Caco-2 (cell line): ENCODE results near the gene RAB3IL1. TPM values are rescaled to one million over a fixed set of nuclear protein-coding genes. Genes with fewer than 3 reads are reported as not detected.

Experiments used
- BruUV-seq: library from RNA; stranded (reverse); fragments of 400-500 nt; replicated peaks from 2 replicates; lab custom pipeline; 2021; lab: Mats Ljungman, UMichigan
- CTCF ChIA-PET: fragments of 300-600 bp; sonication (Branson Sonifier 250); formaldehyde crosslinking; loops from one replicate; lab custom pipeline; 2022; ENCODE audit warnings: antibody characterized with exemption; lab: Charles Lee
- POLR2A ChIA-PET: fragments of 300-600 bp; sonication (Branson Sonifier 250); formaldehyde crosslinking; loops from one replicate; lab custom pipeline; 2022; ENCODE audit warnings: antibody characterized with exemption; lab: Charles Lee
- DNase-seq, 2 experiments: peaks; one replicate each; pipeline versions ENCODE4 v3.0.0 to v3.0.0-alpha.2; 2020 to 2022
- H3K27me3 ChIP-seq: replicated peaks from 2 replicates; pipeline ENCODE4 v1.6.0; 2011; ENCODE audit warnings: low read length; ENCODE audit not compliant: control insufficient read depth, insufficient read depth
- H3K36me3 ChIP-seq: 2 replicates; pipeline ENCODE4 v1.5.1; 2011; ENCODE audit warnings: low read length; ENCODE audit not compliant: control insufficient read depth, insufficient read depth
- H3K4me1 ChIP-seq: fragments of 250-450 bp; sonication (Bioruptor Pico); 2 replicates; pipeline ENCODE4 v1.5.1; 2020; ENCODE audit warnings: mild to moderate bottlenecking
- H3K4me3 ChIP-seq: 2 replicates; pipeline ENCODE4 v1.5.1; 2011; ENCODE audit warnings: low read depth, mild to moderate bottlenecking, control low read depth, low read length
- H3K9me3 ChIP-seq: fragments of 250-450 bp; sonication (Bioruptor Pico); 2 replicates; pipeline ENCODE4 v1.5.1; 2020; ENCODE audit warnings: mild to moderate bottlenecking, moderate library complexity
- H3K27ac Mint-ChIP-seq: one replicate; pipeline ENCODE4 v1.8.0; 2022; ENCODE audit warnings: mixed read lengths; ENCODE audit not compliant: unreplicated experiment
- H3K27me3 Mint-ChIP-seq: one replicate; pipeline ENCODE4 v1.8.0; 2022; ENCODE audit warnings: mixed read lengths; ENCODE audit not compliant: insufficient read depth, unreplicated experiment
- H3K36me3 Mint-ChIP-seq: one replicate; pipeline ENCODE4 v1.8.0; 2022; ENCODE audit warnings: mild to moderate bottlenecking, mixed read lengths; ENCODE audit not compliant: insufficient read depth, unreplicated experiment
- H3K4me1 Mint-ChIP-seq: one replicate; pipeline ENCODE4 v1.8.0; 2022; ENCODE audit warnings: low read depth, mixed read lengths; ENCODE audit not compliant: unreplicated experiment
- H3K4me3 Mint-ChIP-seq: one replicate; pipeline ENCODE4 v1.8.0; 2022; ENCODE audit warnings: mild to moderate bottlenecking, moderate library complexity, mixed read lengths; ENCODE audit not compliant: unreplicated experiment
- H3K9me3 Mint-ChIP-seq: one replicate; pipeline ENCODE4 v1.8.0; 2022; ENCODE audit warnings: mixed read lengths; ENCODE audit not compliant: unreplicated experiment
- CTCF ChIP-seq, 2 experiments: fragments of 200-600 bp in 1 of 2; IDR thresholded peaks; 1 replicate in 1 of 2; 2 replicates in 1 of 2; pipeline versions ENCODE4 v1.5.1 to v1.8.0; 2011 to 2022; ENCODE audit warnings: antibody characterized with exemption in 1 of 2, control low read depth in 1 of 2, inconsistent platforms in 1 of 2, low read depth in 1 of 2, low read length in 1 of 2, mild to moderate bottlenecking in 1 of 2, moderate library complexity in 1 of 2; ENCODE audit not compliant: insufficient read depth in 1 of 2, severe bottlenecking in 1 of 2, unreplicated experiment in 1 of 2
- intact Hi-C: fragments of 100-400 bp; cut with micrococcal nuclease; formaldehyde crosslinking; loops from one replicate; pipeline ENCODE4 v1.10.0; 2022; ENCODE audit not compliant: unreplicated experiment
- total RNA-seq: library from RNA; stranded (reverse); gene quantifications from 2 replicates; pipeline ENCODE4 v1.2.3, GENCODE V29; 2022

Gene RAB3IL1
- total RNA-seq, 1 experiment from 2014 or later, result 10.6 TPM

- Mint-ChIP-seq H3K27ac (no peak overlapping the region), H3K27me3 (no peaks in the 10 kb centered on the region), H3K4me1 (no peaks in the 10 kb centered on the region), H3K36me3 (peaks cover 6% of the 10 kb centered on the region), H3K9me3 (no peaks in the 10 kb centered on the region), H3K4me3 (no peak overlapping the region)
- Histone ChIP-seq H3K36me3 (no peaks in the 10 kb centered on the region), H3K9me3 (no peaks in the 10 kb centered on the region), H3K4me3 (no peak overlapping the region), H3K27me3 (no peaks in the 10 kb centered on the region), H3K4me1 (no peaks in the 10 kb centered on the region)
- ChIA-PET POLR2A (interaction anchor here (0.7 to 0.9 kb wide), 2 partner anchors 50 to 81 kb away, joined by 3 read pairs; partner anchors contain the start of gene FADS1), CTCF (interaction anchor here (0.6 to 7.2 kb wide), 14 partner anchors 16 to 533 kb away, joined by 3 to 274 read pairs (median 7); partner anchors contain the start of genes BEST1 and FTH1)
- DNase-seq, result peak; percentile 79 to 90
- TF ChIP-seq CTCF (IDR thresholded peaks at IDR 0.05; ENCODE audit: insufficient read depth in 1 of 2, low read depth in 1 of 2, low read length in 1 of 2, severe bottlenecking in 1 of 2, unreplicated experiment in 1 of 2), result peak; percentile 95 to 96
- intact Hi-C loops, result loop anchor here (1.0 kb wide), 2 partner anchors 26 to 185 kb away; no protein-coding TSS in a partner anchor
- BruUV-seq, result no TSS peak
Observed at GRCh38 chr11:61897387-61898246, 19.7 kb downstream of the RAB3IL1 start.

- Histone ChIP-seq H3K9me3 (no peaks in the 10 kb centered on the region), H3K36me3 (no peaks in the 10 kb centered on the region), H3K4me1 (no peaks in the 10 kb centered on the region), H3K4me3 (no peak overlapping the region), H3K27me3 (no peaks in the 10 kb centered on the region)
- Mint-ChIP-seq H3K4me1 (no peaks in the 10 kb centered on the region), H3K27me3 (no peaks in the 10 kb centered on the region), H3K27ac (peak overlapping the region; percentile 26), H3K36me3 (peaks cover 6% of the 10 kb centered on the region), H3K9me3 (no peaks in the 10 kb centered on the region), H3K4me3 (no peak overlapping the region)
- POLR2A ChIA-PET, result interaction anchor here (0.6 to 0.9 kb wide), 3 partner anchors 19 to 80 kb away, joined by 3 read pairs; partner anchors contain the start of gene FADS1
- BruUV-seq, result no TSS peak
- no peak for DNase-seq
- CTCF ChIA-PET, result interaction anchor here (0.6 to 7.2 kb wide), 6 partner anchors 27 to 211 kb away, joined by 7 to 274 read pairs (median 43); partner anchors contain the start of gene BEST1
- intact Hi-C loops, result loop anchor here (1.0 kb wide), 2 partner anchors 26 to 185 kb away; no protein-coding TSS in a partner anchor
- TF ChIP-seq CTCF (IDR thresholded peaks at IDR 0.05; ENCODE audit: insufficient read depth in 1 of 2, low read depth in 1 of 2, low read length in 1 of 2, severe bottlenecking in 1 of 2, unreplicated experiment in 1 of 2), result no peak
Observed at GRCh38 chr11:61896665-61897386, 20.5 kb downstream of the RAB3IL1 start.

GRCh38 chr11:61895718-61896059 is 21.7 kb downstream of the RAB3IL1 start:
- Histone ChIP-seq H3K36me3 (no peaks in the 10 kb centered on the region), H3K4me3 (no peak overlapping the region), H3K27me3 (no peaks in the 10 kb centered on the region), H3K4me1 (peaks cover under 1% of the 10 kb centered on the region; the same call in 1 of the 2 replicates), H3K9me3 (no peaks in the 10 kb centered on the region)
- intact Hi-C loops, result no loop called here
- DNase-seq, result no peak
- H3K4me3 Mint-ChIP-seq, result no peak overlapping the region
- peaks cover 11% of the 10 kb centered on the region for H3K36me3 Mint-ChIP-seq
- H3K9me3 Mint-ChIP-seq, result no peaks in the 10 kb centered on the region
- no TSS peak for BruUV-seq
- H3K4me1 Mint-ChIP-seq, result no peaks in the 10 kb centered on the region
- H3K27ac Mint-ChIP-seq, result no peak overlapping the region
- no peak for TF ChIP-seq CTCF (IDR thresholded peaks at IDR 0.05; ENCODE audit: insufficient read depth in 1 of 2, low read depth in 1 of 2, low read length in 1 of 2, severe bottlenecking in 1 of 2, unreplicated experiment in 1 of 2)
- no peaks in the 10 kb centered on the region for H3K27me3 Mint-ChIP-seq
- POLR2A ChIA-PET, result interaction anchor here (0.6 kb wide), 1 partner anchor 54 kb away, joined by 3 read pairs; no protein-coding TSS in a partner anchor
- CTCF ChIA-PET, result interaction anchor here (5.1 to 7.2 kb wide), 2 partner anchors 52 to 186 kb away, joined by 48 to 274 read pairs; partner anchors contain the start of gene BEST1
